ENCODE measurements around the gene AKR1D1. TPM values are rescaled to one million over a fixed set of nuclear protein-coding genes. Genes with fewer than 3 reads are reported as not detected.

AKR1D1 gene
- total RNA-seq, 4 donors from 2014 or later = not detected

GRCh38 chr7:138097064-138097741 lies 20.9 kb downstream of the AKR1D1 start:
- H3K4me1 ChIP-seq = peaks cover 0 to 8% (median 0%) of the 10 kb centered on the region in 4 donors
- in situ Hi-C loops (cut with MboI; ENCODE audit: low pct_ligation_motif_present in 1 of 4, low pct_unique_long_range_greater_than_20kb in 1 of 4, low sequenced_read_pairs in 3 of 4) (no loop called here), intact Hi-C loops (cut with DNase I; ENCODE audit: low total_unique reads) (no loop called here)
- no peaks in the 10 kb centered on the region for H3K9me3 ChIP-seq
- H3K27ac ChIP-seq = no peak overlapping the region
- TF ChIP-seq, protein P1, sequence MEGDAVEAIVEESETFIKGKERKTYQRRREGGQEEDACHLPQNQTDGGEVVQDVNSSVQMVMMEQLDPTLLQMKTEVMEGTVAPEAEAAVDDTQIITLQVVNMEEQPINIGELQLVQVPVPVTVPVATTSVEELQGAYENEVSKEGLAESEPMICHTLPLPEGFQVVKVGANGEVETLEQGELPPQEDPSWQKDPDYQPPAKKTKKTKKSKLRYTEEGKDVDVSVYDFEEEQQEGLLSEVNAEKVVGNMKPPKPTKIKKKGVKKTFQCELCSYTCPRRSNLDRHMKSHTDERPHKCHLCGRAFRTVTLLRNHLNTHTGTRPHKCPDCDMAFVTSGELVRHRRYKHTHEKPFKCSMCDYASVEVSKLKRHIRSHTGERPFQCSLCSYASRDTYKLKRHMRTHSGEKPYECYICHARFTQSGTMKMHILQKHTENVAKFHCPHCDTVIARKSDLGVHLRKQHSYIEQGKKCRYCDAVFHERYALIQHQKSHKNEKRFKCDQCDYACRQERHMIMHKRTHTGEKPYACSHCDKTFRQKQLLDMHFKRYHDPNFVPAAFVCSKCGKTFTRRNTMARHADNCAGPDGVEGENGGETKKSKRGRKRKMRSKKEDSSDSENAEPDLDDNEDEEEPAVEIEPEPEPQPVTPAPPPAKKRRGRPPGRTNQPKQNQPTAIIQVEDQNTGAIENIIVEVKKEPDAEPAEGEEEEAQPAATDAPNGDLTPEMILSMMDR (IDR thresholded peaks at IDR 0.05) = peak in 1 of 5 experiments; percentile 23
- TF ChIP-seq EP300 (IDR thresholded peaks at IDR 0.05; ENCODE audit: low read depth) = no peak
- H3K4me3 ChIP-seq = no peak overlapping the region
- peak; percentile 45 for DNase-seq
- no peaks in the 10 kb centered on the region for H3K27me3 ChIP-seq
- 70 to 75% methylated on average over 3 of the region's 3 CpGs for WGBS, 2 donors (ENCODE audit: low coverage in 1 of 2)
- no peaks in the 10 kb centered on the region for H3K36me3 ChIP-seq

- Histone ChIP-seq H3K36me3 (no peaks in the 10 kb centered on the region), H3K27me3 (no peaks in the 10 kb centered on the region), H3K9me3 (no peaks in the 10 kb centered on the region), H3K27ac (no peak overlapping the region), H3K4me1 (peaks cover 0 to 8% (median 0%) of the 10 kb centered on the region in 4 donors), H3K4me3 (no peak overlapping the region)
- WGBS, 2 donors (ENCODE audit: low coverage in 1 of 2) = 60 to 88% methylated on average over 2 to 3 of the region's 3 CpGs
- in situ Hi-C loops (cut with MboI; ENCODE audit: low pct_ligation_motif_present in 1 of 4, low pct_unique_long_range_greater_than_20kb in 1 of 4, low sequenced_read_pairs in 3 of 4) = no loop called here
- intact Hi-C loops (cut with DNase I; ENCODE audit: low total_unique reads) = no loop called here
- DNase-seq = no peak
- no peak for TF ChIP-seq EP300 (IDR thresholded peaks at IDR 0.05; ENCODE audit: low read depth)
- TF ChIP-seq, protein P1 (IDR thresholded peaks at IDR 0.05) = no peak
- TF ChIP-seq POLR2AphosphoS5 (IDR thresholded peaks at IDR 0.05) = no peak
- no peak for TF ChIP-seq POLR2A (IDR thresholded peaks at IDR 0.05)
These were observed 23.6 kb downstream of the AKR1D1 start for GRCh38 chr7:138099813-138100212.

DNA sequence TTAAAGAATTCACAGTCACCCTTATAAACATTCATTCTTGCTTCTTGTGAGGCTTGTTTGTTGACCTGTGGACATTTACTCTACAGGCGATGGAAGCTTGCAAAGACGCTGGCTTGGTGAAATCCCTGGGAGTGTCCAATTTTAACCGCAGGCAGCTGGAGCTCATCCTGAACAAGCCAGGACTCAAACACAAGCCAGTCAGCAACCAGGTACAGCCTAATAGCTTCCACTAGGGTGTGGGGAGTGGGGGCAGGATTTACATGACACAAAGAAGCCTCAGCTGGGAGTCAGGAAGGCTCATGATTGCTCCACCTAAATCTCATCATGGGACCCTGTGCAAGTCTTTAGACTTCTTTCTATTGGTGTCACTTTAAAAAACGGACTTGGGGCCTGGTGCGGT lies 29.0 kb downstream of the AKR1D1 start:
- WGBS, 2 donors (ENCODE audit: low coverage in 1 of 2) = 90 to 94% methylated on average over 2 to 5 of the region's 5 CpGs
- Histone ChIP-seq H3K9me3 (no peaks in the 10 kb centered on the region), H3K36me3 (no peaks in the 10 kb centered on the region), H3K27ac (no peak overlapping the region), H3K4me1 (no peaks in the 10 kb centered on the region), H3K4me3 (no peak overlapping the region), H3K27me3 (no peaks in the 10 kb centered on the region)
- intact Hi-C loops (cut with DNase I; ENCODE audit: low total_unique reads) (no loop called here), in situ Hi-C loops (cut with MboI; ENCODE audit: low pct_ligation_motif_present in 1 of 4, low pct_unique_long_range_greater_than_20kb in 1 of 4, low sequenced_read_pairs in 3 of 4) (no loop called here)
- no peak for DNase-seq
- TF ChIP-seq EP300 (IDR thresholded peaks at IDR 0.05; ENCODE audit: low read depth) = no peak
- no peak for TF ChIP-seq POLR2AphosphoS5 (IDR thresholded peaks at IDR 0.05)
- TF ChIP-seq POLR2A (IDR thresholded peaks at IDR 0.05) = no peak
- TF ChIP-seq, protein P1 (IDR thresholded peaks at IDR 0.05) = no peak

GRCh38 chr7:138115047-138115446 lies 38.8 kb downstream of the AKR1D1 start:
- intact Hi-C loops (cut with DNase I; ENCODE audit: low total_unique reads) (no loop called here), in situ Hi-C loops (cut with MboI; ENCODE audit: low pct_ligation_motif_present in 1 of 4, low pct_unique_long_range_greater_than_20kb in 1 of 4, low sequenced_read_pairs in 3 of 4) (no loop called here)
- no peaks in the 10 kb centered on the region for H3K36me3 ChIP-seq
- 86 to 88% methylated on average over 2 to 3 of the region's 3 CpGs for WGBS, 2 donors (ENCODE audit: low coverage in 1 of 2)
- no peak for TF ChIP-seq EP300 (IDR thresholded peaks at IDR 0.05; ENCODE audit: low read depth)
- H3K4me1 ChIP-seq = no peaks in the 10 kb centered on the region
- H3K9me3 ChIP-seq = no peaks in the 10 kb centered on the region
- H3K4me3 ChIP-seq = no peak overlapping the region
- H3K27me3 ChIP-seq = no peaks in the 10 kb centered on the region
- no peak for DNase-seq
- no peak overlapping the region for H3K27ac ChIP-seq

DNA sequence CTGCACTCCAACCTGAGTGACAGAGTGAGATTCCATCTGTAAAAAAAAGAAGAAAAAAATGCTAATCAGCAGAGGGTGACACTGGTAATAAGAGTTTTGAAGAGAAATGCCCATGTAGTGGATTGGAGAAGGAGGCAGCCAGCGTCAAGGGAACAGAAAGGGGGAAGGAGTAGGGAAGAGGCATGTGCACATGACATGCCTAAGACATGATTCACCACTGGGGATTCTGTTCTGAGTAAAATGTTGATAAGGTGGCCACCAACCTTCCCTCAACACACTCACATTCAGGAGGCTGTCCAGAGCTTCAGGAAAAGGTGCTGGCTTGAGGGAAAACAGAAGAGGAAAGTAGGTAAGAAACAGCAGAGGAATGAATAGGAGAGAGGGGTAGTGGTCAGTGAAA lies 39.9 kb downstream of the AKR1D1 start:
- no peak for DNase-seq
- Histone ChIP-seq H3K9me3 (no peaks in the 10 kb centered on the region), H3K27ac (no peak overlapping the region)

More for the DNA sequence above, 39.9 kb downstream of the AKR1D1 start:
- WGBS, 2 donors (ENCODE audit: low coverage in 1 of 2) = 80 to 83% methylated on average over 1 of the region's 1 CpG
- TF ChIP-seq EP300 (IDR thresholded peaks at IDR 0.05; ENCODE audit: low read depth) (no peak), POLR2AphosphoS5 (IDR thresholded peaks at IDR 0.05) (no peak), POLR2A (IDR thresholded peaks at IDR 0.05) (no peak)
- TF ChIP-seq, protein P1 (IDR thresholded peaks at IDR 0.05) = no peak
- Histone ChIP-seq H3K27me3 (no peaks in the 10 kb centered on the region), H3K36me3 (no peaks in the 10 kb centered on the region), H3K4me1 (no peaks in the 10 kb centered on the region), H3K4me3 (no peak overlapping the region)
- intact Hi-C loops (cut with DNase I; ENCODE audit: low total_unique reads) = no loop called here
- in situ Hi-C loops (cut with MboI; ENCODE audit: low pct_ligation_motif_present in 1 of 4, low pct_unique_long_range_greater_than_20kb in 1 of 4, low sequenced_read_pairs in 3 of 4) = no loop called here
